GM21528 (cell line): ENCODE measurements around the gene GRAMD4.

ENCODE experiments used
- ATAC-seq: cut with Tn5 transposase; IDR thresholded peaks from one replicate; pipeline ENCODE4 v1.9.1; 2021; ENCODE audit warnings: mild to moderate bottlenecking, moderate library complexity; ENCODE audit not compliant: unreplicated experiment, low FRiP score

Gene GRAMD4

DNA sequence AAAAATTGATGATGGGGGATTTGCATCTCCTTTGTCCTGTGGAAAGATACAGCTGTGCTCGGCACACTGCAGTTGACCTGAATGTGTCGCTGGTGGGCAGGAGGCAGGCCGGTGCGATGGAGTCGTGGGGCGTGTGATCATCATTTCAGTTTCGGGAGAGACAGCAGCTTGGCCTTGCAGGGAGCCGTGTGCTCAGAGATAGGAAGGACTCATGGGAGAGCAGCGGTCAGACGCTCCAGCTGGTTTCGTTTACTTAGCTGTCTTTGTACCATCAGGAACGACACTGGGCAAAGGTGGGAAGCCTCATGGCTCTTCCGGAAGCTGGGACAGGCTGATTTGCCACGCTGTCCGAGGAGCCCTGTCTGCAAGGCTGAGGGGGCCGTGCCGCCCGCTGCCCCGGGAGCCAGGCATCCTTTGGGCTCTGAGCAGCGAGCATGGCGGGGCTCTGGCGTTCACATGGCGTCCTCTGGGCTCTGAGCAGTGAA lies 32.7 kb downstream of the GRAMD4 start:
- no peak for ATAC-seq

DNA sequence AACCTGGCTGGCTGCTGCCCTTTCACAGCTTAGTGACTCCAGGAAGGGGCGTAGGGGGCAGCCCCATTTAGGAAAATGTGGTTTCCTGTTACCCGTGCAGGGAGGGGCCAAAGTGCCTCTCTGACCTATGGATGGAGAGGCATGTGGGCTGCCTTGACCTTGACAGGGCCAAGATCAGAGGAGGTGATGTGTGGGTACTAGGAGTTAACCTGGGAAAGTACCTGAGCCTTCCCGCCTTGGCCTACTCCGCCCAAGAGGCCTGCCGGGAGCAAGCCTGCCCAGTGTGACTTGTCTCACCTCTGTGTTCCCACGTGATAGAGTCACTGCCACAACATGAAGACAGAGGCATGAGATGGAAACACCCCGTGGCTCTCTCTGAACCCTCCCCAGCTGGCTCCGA lies 33.4 kb downstream of the GRAMD4 start:
- no peak for ATAC-seq

DNA sequence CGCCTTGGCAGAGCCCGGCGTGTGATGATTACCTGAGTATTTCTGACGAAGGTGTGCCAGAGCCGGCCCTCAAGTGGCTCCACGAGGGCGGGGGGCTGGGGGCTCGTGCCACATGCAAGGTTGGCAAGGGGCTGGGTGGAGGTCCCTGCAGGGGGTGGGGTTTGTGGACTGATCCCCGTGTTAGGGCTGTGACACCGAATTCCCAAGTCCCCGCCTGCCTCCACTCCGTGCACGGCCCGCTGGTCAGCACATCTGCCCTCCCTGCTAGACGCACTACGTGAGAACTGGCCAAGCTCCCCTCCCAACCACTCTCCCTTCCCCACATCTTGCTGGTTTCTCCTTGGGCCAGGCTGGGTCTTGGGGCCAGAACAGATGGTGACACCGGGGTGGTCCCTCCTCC lies 34.2 kb downstream of the GRAMD4 start:
- no peak for ATAC-seq

DNA sequence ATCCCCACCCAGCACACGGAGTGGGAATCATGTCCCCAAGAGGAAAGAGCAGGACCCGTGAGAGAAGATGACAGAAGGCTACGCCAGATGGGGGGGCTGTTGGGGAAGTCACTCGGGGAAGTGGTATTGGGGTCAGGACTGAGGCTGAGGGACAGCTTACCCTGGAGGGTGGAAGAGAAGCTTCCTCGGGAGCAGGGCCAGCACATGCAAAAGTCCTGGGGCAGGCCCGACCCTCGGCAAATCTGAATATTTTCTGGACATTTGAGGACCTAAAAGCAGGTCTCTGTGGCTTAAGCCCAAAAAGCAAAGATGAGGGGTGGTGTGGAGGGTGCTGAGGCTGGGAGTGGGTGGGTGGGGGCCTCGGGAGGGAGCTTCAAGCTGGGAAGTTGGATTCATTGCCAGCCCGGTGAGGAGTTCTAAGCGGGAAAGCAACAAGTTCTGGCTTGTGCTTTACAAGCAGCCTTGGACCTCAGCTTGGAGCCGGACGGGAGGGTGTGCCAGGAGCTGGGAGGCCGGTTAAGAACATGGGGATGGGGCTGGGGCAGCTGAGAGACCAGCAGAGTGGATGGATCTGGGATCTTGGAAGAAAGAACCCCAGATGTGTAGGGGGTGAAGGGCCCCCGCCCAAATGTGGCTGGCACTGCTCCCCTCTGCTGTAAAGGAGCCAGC lies 34.9 kb downstream of the GRAMD4 start:
- ATAC-seq = no peak

DNA sequence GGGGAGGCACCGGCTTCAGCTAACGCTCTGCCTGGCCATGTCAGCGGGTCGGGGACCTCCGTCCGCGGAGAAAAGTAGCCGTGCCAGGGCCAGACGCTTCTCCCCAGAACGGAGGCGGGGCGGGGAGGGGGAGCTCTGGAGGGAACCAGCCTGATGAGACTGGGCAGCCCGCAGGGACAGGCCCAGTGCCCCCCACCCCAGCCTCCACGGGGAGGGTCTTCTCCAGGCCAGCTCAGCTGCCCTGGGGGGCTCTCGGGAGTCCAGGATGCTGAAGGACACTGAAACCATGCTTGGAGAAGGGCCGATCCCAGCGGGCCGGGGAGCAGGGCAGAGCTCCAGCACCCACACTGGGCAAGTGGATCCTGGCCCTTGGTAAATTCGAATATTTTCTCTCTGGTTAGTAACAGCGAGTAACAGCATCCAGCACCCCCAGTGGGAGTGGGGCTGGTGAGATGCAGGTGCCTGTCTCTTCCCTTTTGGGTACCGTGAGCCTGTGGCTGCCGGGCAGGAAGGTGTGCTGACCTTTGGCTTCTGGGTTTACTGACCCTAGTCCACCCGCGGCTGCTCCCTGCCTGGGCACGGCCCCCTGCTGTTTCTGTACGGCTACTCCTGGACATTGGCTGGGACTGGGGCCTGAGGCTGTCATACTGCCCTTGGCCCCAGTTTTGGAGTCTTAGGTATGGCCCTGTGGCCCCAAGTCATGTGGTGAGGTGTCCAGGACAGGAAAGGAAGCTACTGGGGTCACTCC lies 35.8 kb downstream of the GRAMD4 start:
- ATAC-seq = no peak

DNA sequence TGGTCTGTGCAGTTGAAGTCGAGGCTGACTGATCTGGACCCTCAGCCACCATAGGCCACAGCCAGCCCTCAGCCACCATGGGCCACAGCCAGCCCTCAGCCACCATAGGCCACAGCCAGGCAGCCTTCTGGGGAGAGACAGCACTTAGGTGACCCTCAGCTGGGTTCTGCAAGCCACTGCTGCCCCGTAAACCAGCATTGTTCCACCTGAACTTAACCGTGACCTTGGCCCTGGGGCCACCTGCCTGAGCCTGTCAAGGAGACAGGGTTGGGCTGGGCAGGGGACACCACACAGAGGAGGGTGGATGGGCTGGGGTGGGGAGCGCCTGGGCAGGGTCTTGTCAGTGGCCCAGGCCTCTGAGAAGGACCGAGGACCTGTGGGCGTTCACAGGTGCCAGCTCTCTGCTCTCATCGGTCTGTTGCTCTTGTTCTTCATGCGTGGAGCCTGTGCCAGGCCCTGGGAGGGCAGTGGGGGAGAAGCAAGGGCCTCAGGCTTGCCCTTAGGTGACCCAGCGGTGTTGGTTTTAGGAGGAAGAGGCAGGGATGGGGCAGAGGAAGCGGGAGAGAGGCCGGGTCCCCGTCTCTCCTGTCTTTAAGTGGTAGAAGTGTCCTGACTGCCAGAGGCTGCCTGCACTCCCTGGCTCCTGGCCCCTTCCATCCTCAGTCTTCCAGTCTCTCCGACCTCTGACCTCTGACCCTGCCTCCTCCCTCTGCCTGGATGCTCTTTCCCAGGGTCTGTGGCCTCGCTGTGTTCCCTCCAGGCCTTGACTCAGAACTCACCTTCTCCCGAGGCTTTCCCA lies 36.9 kb downstream of the GRAMD4 start:
- ATAC-seq = no peak

DNA sequence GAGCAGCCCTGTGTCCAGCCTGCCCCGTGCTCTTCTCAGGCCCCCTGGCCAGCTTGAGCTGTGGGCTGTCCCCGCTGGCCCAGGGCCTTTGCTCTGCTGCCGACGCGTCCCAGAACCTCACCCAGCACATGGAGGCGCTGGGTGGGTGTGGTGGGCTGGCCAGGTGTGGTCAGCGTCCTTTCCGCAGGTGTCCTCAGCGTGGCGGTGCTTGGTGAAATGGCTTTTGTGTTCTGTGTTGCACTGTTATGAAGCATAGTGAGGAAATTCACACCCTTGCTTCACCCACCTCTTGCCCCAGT lies 37.4 kb downstream of the GRAMD4 start:
- ATAC-seq = no peak

DNA sequence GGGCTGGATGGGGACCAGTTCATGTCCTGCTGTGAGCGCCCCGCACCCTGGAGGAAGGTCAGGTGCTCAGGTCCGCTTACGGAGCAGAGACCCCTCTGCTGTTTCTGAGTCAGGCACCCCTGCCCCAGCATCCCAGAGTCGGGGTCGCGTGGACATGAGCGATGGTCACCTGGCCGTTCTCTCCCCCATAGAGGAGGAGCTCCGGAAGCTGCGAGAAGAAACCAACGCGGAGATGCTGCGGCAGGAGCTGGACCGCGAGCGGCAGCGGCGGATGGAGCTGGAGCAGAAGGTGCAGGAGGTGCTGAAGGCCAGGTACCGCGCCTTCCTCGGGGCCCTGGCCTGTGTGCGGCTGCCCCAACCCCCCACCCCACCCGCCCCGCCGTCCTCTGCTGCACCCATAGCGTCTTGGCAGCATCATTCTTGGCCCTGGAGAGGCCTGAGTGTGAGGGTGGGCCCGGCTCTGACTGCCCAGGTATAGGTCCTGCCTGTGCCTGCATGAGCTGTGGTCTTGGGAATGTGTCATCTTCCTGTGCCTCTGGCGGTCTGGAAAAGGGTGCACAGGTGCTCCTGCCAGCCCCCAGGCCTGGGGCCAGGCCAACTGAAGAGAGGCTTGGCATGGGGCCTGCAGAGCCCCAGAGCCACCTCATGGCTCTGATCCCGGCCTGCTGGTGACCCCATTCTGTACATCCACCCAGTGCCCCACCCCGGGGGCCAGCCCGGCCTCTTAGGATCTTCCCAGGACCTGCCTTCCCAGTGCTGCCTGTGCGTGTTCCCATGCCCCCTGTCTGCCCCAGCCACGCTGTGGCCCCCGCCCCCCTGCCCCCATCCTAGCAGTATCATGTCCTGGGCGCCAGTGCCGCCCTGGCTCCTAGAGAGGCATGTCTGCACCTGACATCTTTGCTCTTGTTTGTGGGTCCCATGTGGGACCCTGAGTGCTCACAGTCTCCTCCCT lies 38.1 kb downstream of the GRAMD4 start:
- ATAC-seq = no peak

DNA sequence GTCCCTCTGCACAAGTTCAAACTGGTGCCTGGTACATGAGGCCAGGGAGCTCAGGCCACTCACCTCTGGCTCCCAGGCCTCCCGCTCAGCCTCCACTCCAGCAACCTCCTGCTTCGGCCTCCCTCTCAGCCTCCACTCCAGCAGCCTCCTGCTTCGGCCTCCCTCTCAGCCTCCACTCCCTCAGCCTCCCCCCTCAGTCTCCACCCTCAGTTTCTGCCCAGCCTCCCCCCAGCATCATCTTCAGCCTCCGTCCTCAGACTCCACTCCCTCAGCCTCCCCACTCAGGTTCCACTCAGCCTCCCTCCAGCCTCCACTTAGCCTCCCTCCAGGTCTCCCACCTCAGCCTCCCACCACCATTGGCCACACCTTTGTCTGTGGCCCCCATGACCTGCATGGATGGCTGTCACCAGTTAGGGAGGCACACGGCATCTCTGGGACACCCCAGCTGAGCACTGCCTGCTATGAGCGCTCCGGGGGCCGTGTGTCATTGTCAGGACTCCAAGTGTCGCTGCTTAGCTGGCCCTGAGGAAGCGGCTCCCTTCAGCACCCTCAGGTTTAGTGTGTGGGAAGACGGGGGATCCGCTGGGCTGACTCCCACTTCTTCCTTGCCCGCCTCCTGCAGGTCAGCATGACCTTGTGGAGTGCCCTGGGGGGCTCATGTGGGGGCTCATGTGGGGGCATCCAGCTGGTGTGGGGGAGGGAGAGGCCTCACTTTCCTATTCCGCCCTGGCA lies 39.0 kb downstream of the GRAMD4 start:
- no peak for ATAC-seq

DNA sequence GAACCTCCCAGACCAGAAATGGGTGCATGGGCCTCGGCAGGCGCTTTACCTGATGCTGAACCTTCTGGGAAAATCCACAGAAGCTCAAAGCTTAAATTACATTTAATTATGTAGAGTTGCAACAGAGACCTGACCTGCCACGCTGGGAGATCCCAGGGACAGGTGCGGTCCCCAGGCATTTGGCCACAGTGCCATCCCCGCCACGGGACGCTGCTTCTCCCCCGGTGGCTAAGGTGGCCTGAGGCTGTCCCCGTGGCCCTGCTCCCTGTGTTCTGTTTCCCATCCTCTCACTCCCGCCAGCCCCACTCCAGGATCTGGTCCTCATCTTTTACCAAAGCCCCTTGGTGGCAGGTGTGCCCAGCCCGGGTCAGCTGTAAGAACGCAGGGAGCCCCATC lies 39.6 kb downstream of the GRAMD4 start:
- no peak for ATAC-seq

DNA sequence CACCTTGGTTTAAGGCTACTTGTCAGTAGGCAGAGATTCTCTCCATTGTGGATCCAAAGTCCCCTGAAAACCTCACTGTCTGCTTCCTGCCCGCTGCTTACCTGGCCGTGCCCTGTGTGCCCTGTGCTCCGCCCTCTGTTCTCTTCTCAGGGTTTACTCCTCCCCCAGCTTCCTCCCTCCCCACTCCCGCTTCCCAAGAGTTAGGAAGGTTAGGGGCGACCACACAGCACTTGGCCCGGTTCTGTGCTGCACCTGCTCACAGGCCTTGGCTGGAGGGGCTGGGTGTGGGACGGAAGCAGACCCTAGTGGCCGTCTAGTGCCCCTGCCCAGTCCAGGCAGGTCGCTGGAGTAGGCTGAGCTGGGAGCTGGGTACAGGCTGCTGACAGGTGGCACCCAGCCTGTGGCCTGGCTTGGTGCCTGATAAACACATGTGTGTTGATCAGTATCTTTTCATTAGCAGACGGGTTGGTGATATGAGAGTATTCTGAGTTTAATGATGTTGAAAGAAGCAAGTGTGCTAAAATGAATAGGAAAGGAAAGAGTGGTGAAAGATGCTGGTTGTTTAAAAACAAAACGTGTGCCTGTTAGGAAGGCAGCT lies 40.5 kb downstream of the GRAMD4 start:
- no peak for ATAC-seq

DNA sequence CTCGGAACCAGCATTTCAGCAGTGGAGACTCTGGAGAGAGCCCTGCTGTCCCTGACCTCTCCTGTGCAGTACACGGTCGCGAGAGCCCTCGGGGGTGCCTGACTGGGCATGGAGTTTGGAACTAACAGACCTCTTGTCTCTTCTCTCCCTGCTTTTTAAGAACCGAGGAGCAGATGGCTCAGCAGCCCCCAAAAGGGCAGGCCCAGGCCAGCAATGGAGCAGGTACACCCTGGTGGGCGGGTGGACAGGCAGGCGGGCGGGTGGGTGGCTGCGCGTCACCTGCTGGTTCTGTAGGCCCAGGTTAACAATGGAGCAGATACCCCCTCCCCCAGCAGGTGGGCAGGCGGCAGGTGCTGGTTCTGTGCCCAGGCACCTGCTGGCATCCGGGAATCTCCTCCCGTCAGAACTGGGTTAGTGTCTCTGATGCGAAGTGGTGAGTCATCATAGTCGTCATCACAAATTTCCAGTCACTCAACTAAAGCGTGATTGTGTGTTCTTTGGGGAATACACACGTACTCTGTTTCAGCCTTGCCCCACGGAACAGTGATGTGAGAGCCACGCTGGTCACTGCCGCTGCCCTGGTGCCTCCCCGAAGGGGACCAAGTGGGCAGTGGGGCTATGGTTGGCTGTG lies 41.1 kb downstream of the GRAMD4 start:
- no peak for ATAC-seq

DNA sequence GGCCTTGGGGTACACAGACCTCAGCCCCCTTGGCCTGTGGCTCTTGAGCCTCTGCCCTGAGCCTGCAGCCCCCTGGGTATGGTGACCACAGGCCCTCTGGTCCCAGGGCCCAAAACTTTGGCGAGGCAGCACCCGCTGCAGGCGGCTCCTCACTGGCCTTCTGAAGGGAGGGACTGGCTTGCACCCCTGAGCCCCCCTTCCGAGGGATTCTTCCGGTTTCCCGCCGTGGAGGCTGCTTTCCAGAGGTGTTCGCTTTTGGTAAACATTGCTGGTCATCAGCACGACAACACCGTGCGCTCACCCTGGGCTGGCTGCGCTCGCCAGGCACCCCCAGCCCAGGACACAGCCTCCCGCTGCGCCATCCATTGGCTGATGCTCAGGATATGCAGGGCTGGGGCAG lies 42.0 kb downstream of the GRAMD4 start:
- ATAC-seq = no peak

DNA sequence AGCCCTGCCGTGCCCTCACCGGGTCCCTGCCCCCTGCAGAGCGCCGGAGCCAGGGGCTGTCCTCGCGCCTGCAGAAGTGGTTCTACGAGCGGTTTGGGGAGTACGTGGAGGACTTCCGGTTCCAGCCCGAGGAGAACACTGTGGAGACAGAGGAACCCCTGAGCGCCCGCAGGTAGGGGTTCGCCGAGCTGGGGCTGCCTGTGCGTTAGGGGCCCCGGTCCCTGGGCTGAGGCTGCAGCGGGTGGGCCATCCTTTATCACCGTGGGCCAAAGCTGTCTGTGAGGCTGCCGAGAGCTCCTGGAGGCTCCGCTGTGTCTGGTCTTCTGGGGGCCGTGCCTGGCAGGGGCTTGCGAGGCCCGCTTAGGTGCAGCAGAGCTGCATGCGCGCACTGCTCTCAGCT lies 42.8 kb downstream of the GRAMD4 start:
- no peak for ATAC-seq

DNA sequence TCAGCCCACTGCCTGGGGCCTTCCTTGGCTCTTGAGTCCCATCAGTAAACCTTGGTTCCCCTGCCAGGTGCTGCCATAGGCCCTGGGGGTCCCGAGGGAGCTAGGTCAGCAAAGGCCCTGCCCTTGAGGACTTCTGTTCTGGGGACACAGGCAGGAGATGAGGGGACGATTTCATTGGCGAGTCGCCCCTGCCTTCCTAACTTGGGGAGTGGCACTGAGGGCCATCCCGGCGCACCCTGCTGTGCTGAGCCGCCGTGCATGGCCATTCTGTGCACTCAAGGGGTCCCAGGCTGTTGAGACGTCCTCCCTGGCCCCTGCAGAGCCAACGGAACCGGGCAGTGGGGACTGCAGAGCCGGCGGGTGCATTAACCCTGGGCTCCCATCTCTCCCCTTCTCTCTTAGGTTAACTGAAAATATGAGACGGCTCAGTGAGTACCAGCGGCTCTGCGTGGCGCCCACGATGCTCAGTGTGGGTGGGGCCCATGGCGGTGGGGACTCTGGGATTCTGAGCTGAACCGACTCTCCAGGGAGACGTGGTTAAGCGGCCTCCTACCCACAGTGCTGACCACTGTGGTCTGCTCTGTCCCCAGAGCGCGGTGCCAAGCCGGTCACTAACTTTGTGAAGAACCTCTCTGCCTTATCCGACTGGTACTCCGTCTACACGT lies 43.4 kb downstream of the GRAMD4 start:
- no peak for ATAC-seq

DNA sequence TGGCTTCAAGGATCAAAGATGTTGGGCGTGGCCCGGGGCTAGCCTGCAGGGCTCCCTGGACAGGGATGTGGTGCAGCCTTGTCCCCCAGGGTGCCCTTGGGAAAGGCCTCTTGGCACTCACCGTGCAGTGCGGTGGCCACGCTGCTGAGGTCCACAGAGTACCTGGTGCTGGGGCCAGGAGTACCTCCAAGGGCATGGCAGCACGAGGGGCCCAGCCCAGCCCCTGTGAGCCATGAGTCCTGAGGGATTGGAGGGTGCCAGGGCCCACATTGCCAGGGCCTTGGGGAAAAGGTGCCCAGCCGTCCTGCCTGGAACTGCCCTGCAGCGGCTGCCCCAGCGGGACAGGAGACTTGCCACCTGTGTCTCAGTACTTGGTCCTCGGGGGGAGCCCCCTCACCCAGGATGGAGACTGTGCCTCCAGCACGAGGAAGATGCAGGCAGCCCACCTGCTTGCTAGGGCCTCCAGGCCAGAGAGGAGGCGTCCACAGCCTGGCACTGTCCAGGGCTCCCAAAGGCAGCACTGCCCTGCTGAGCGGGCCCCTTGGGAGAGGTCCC lies 44.2 kb downstream of the GRAMD4 start:
- ATAC-seq = no peak

DNA sequence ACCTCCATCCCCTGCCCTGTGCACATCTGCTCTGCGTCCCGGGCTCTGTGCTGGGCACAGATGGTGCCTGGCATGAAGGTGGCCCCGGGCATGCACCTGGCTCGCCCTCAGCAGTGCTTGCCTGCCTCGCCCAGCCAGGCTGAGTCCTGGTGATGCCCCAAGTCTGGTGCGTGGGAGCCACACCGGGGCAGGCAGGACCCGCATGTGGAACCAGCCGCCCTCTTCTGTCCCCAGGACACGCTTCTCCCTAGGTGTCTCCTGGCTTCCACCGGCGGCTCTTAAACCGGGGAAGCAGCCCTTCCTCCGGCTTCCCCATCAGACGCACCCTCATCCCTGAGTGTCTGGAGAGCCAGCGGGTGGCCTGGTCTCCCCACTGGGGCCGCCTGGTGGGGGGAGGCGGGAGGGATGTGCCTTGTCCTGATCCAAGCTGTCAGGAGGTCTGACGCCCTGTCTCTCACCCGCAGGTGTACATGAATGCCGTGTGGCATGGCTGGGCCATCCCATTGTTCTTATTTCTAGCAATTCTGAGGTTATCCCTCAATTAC lies 45.0 kb downstream of the GRAMD4 start:
- ATAC-seq = no peak

DNA sequence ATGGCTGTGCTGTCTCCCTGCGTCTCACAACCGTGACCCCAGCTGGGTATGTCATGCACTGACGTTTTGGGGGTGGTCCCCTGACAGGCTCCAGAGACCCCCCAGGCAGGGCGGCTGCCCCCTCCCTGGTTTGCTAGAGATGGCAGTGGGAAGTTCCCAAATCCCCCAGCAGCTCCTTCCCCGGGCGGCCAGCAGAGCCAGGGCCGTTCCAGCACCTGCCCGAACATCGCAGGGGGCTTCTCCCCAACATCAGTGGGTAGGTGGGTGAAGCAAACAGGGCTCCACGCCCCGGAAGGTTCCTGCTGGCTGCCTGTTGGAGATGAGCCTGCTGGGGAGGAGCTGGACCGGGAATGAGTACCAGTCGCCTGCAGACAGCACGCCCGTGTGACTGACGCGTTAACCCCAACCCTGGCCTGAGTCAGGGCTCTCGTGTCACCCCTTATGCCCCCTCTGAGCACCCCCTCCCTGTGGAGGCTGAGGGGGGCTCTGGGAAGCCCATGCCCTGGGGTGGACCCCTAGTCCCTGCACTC lies 45.6 kb downstream of the GRAMD4 start:
- ATAC-seq = no peak
